ENCODE data around the gene B3GAT1. TPM values are rescaled to one million over a fixed set of nuclear protein-coding genes. Genes with fewer than 3 reads are reported as not detected.
"Not testable (repeated sequence)": the region's sequence is repeated elsewhere in the genome, so short reads cannot be mapped to it uniquely, and the experiment has no call there.

B3GAT1 gene
- total and polyA plus RNA-seq, 4 experiments from 2014 or later, result 0.44 to 0.47 TPM; not detected in 2

DNA sequence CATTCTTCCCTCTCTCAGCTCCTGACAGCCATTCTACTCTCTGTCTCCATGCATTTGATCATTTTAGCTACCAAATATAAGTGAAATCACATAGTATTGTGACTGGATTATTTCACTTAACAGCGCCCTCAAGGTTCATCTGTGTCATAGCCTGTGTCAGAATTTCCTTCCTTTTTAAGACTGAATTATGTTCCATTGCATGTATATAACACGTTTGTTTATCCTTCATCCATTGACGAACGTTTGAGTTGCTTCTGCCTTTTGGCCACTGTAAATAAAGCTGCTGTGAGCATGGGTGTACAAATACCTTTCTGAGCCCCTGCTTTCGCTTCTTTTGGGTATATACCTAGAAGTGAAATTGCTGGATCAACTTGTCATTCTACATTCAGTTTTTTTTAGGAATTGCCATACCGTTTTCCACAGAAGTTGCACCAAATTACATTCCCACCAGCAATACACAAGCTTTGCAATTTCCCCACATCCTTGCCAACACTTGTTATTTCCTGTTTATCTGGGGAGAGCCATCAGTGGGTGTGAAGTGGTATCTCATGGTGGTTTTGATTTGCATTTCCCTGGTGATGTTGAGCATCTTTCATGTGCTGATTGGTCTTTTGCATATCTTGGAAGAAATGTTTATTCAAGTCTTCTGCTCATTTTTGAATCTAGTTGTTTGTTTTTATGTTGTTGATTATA lies 62.8 kb downstream of the B3GAT1 start:
- H3K4me3 ChIP-seq (ENCODE audit: low read length in 2 of 2), result no peak overlapping the region
- intact Hi-C loops (cut with micrococcal nuclease), result no loop called here
- H3K9me3 Mint-ChIP-seq, result peaks cover 0 to 4% (median 0%) of the 10 kb centered on the region in 8 donors
- peak in 4 of 5 donors; percentile 28 to 55 (median 53) for DNase-seq
- peaks cover 13 to 25% (median 21%) of the 10 kb centered on the region in 4 donors for H3K4me1 Mint-ChIP-seq
- H3K27me3 ChIP-seq (ENCODE audit: insufficient read depth, low read length), result no peaks in the 10 kb centered on the region
- no peaks in the 10 kb centered on the region for H3K9me3 ChIP-seq (ENCODE audit: control insufficient read depth in 1 of 2, low read length in 2 of 2)
- peak overlapping the region; percentile 6 to 85 (median 78) for H3K27ac Mint-ChIP-seq
- no peaks in the 10 kb centered on the region for H3K36me3 Mint-ChIP-seq
- ChIA-PET CTCF (ENCODE audit: partially characterized antibody) (interaction anchor here (1.3 kb wide), 1 partner anchor 10 kb away, joined by 3 read pairs; no protein-coding TSS in a partner anchor), POLR2A (ENCODE audit: partially characterized antibody) (interaction anchor here (1.2 kb wide), 1 partner anchor 125 kb away, joined by 3 read pairs; the partner anchor contains the start of genes NCAPD3 and VPS26B)
- no peak overlapping the region for H3K27ac ChIP-seq (ENCODE audit: low read depth, low read length)
- H3K27me3 Mint-ChIP-seq, result no peaks in the 10 kb centered on the region
- H3K36me3 ChIP-seq (ENCODE audit: insufficient read depth, low read length), result no peaks in the 10 kb centered on the region
- H3K4me1 ChIP-seq (ENCODE audit: insufficient read depth, low read length), result peaks cover 20% of the 10 kb centered on the region
- peak overlapping the region in 6 of 8 donors; percentile 10 to 52 (median 22) for H3K4me3 Mint-ChIP-seq

DNA sequence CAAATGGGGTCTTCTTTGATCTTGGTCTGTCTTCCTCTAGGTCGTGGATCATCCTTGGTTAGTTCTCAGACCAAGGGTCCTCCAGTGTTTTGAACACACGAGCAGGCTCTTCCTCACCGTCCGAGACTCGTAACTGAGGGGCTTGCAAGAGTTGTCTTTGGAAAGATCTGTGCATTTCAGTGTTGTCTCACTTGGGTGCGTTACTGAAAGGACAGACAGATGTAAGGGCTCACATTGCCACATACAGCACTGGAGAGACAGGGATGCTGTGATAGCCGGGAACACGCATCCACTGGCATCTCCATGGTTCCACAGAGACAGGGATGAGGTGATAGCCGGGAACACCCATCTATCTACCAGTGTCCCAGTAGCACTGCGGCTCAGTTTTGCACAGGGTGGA lies 64.6 kb downstream of the B3GAT1 start:
- Histone ChIP-seq H3K27ac (ENCODE audit: low read depth, low read length) (no peak overlapping the region), H3K27me3 (ENCODE audit: insufficient read depth, low read length) (no peaks in the 10 kb centered on the region), H3K36me3 (ENCODE audit: insufficient read depth, low read length) (no peaks in the 10 kb centered on the region), H3K9me3 (ENCODE audit: control insufficient read depth in 1 of 2, low read length in 2 of 2) (no peaks in the 10 kb centered on the region), H3K4me1 (ENCODE audit: insufficient read depth, low read length) (peaks cover 20% of the 10 kb centered on the region), H3K4me3 (ENCODE audit: low read length in 2 of 2) (no peak overlapping the region)
- Mint-ChIP-seq H3K9me3 (no peaks in the 10 kb centered on the region), H3K27ac (peak overlapping the region in 3 of 7 donors; percentile 64 to 78 (median 74)), H3K4me3 (no peak overlapping the region), H3K36me3 (no peaks in the 10 kb centered on the region), H3K4me1 (peaks cover 13 to 25% (median 21%) of the 10 kb centered on the region in 4 donors), H3K27me3 (no peaks in the 10 kb centered on the region)
- CTCF ChIA-PET (ENCODE audit: partially characterized antibody), result interaction anchor here (1.0 kb wide), 1 partner anchor 72 kb away, joined by 3 read pairs; the partner anchor contains the start of gene GLB1L3
- POLR2A ChIA-PET (ENCODE audit: partially characterized antibody), result no interaction called here
- intact Hi-C loops (cut with micrococcal nuclease), result no loop called here
- no peak for DNase-seq

DNA sequence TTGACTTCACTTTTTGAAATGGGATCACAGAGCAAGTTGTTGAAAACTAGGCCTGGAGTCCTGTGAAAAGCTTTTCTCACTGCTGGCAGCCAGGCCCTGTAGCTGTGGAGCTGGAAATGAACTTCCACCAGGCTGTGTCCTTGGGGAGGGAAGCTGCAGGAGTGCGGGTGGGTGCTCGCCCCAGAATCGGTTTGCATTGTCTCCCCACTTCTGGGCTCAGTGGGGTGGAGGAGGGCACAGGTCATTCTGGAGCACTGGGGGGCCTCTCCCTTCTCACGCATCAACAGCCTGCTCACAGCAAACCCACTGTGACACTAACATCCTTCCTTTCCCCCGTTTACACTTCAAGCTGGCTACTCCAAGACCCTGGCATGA lies 65.1 kb downstream of the B3GAT1 start:
- POLR2A ChIA-PET (ENCODE audit: partially characterized antibody), result no interaction called here
- Mint-ChIP-seq H3K27ac (peak overlapping the region in 3 of 7 donors; percentile 60 to 78 (median 64)), H3K4me1 (peaks cover 13 to 25% (median 21%) of the 10 kb centered on the region in 4 donors), H3K27me3 (no peaks in the 10 kb centered on the region), H3K9me3 (no peaks in the 10 kb centered on the region), H3K4me3 (no peak overlapping the region), H3K36me3 (no peaks in the 10 kb centered on the region)
- Histone ChIP-seq H3K36me3 (ENCODE audit: insufficient read depth, low read length) (no peaks in the 10 kb centered on the region), H3K9me3 (ENCODE audit: control insufficient read depth in 1 of 2, low read length in 2 of 2) (no peaks in the 10 kb centered on the region), H3K4me3 (ENCODE audit: low read length in 2 of 2) (no peak overlapping the region), H3K27ac (ENCODE audit: low read depth, low read length) (no peak overlapping the region), H3K27me3 (ENCODE audit: insufficient read depth, low read length) (no peaks in the 10 kb centered on the region), H3K4me1 (ENCODE audit: insufficient read depth, low read length) (peaks cover 20% of the 10 kb centered on the region)
- CTCF ChIA-PET (ENCODE audit: partially characterized antibody), result interaction anchor here (1.0 kb wide), 1 partner anchor 71 kb away, joined by 3 read pairs; the partner anchor contains the start of gene GLB1L3
- intact Hi-C loops (cut with micrococcal nuclease), result no loop called here
- no peak for DNase-seq

DNA sequence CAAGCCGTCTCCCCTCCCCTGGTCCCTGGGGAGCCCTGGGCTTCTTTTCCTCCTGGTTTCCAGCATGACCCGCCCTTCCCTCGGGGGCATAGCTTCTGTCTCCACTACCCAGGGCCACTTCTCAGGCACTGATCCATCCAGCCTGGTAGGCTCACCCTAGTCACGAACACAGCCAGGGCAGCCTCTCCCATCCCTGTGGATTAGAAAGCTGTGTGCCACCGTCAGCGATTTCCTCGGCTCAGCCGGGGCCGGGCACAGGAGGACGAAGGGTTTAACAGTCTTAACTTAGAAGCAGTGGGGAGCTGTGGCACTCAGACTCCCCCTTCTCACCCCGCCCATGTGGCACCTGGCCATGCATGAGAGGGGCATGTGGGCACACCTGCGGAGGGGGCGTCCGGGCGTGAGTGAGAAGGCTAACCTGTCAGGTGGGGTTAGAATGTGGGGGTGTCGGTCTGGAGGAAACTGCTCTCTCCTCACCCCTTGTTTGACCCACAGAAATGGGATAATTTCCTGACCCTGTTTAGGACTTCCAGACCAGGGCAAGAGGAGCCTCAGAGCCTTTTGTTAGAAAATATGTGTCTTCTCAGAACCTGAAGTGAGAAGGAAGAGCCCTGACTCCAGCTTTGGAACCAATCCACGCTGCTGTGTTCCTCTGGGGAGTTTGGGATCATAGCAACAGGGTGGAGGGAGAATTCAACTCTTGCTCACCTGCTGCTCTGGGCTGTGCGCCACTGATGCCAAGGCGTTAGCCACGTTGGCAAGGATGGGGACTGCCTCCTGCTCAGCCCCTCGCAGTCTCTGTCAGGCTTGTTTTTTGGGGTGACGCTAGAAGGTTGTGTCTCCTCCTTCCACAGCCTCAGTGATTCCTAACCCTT lies 65.7 kb downstream of the B3GAT1 start:
- CTCF ChIA-PET (ENCODE audit: partially characterized antibody), result interaction anchor here (1.0 kb wide), 1 partner anchor 70 kb away, joined by 3 read pairs; the partner anchor contains the start of gene GLB1L3
- Histone ChIP-seq H3K4me3 (ENCODE audit: low read length in 2 of 2) (no peak overlapping the region), H3K27me3 (ENCODE audit: insufficient read depth, low read length) (no peaks in the 10 kb centered on the region), H3K27ac (ENCODE audit: low read depth, low read length) (no peak overlapping the region), H3K36me3 (ENCODE audit: insufficient read depth, low read length) (no peaks in the 10 kb centered on the region), H3K9me3 (ENCODE audit: control insufficient read depth in 1 of 2, low read length in 2 of 2) (no peaks in the 10 kb centered on the region), H3K4me1 (ENCODE audit: insufficient read depth, low read length) (peaks cover 20% of the 10 kb centered on the region)
- Mint-ChIP-seq H3K27ac (peak overlapping the region in 2 of 7 donors; percentile 52 to 77), H3K4me3 (no peak overlapping the region), H3K36me3 (no peaks in the 10 kb centered on the region), H3K9me3 (no peaks in the 10 kb centered on the region), H3K27me3 (no peaks in the 10 kb centered on the region), H3K4me1 (peaks cover 13 to 25% (median 21%) of the 10 kb centered on the region in 4 donors)
- POLR2A ChIA-PET (ENCODE audit: partially characterized antibody), result no interaction called here
- no peak for DNase-seq
- intact Hi-C loops (cut with micrococcal nuclease), result no loop called here

DNA sequence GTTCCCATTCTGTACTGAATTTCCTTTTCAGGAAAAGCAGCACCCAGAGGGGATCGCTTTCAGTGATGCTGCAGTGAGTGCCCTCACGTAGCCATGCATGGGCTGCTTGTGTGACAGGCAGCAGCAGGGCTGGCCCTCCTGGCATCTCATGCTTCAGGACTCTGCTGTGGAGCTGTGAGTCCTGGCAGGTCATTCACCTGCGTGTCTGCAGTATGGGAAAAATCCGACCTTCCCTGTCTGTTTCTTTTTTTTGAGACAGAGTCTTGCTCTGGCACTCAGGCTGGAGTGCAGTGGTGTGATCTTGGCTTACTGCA lies 66.8 kb downstream of the B3GAT1 start:
- no peaks in the 10 kb centered on the region for H3K27me3 ChIP-seq (ENCODE audit: insufficient read depth, low read length)
- Mint-ChIP-seq H3K9me3 (no peaks in the 10 kb centered on the region), H3K27me3 (no peaks in the 10 kb centered on the region), H3K4me1 (peaks cover 11 to 15% (median 13%) of the 10 kb centered on the region in 4 donors), H3K27ac (no peak overlapping the region), H3K4me3 (no peak overlapping the region), H3K36me3 (no peaks in the 10 kb centered on the region)
- H3K27ac ChIP-seq (ENCODE audit: low read depth, low read length), result no peak overlapping the region
- no peak for DNase-seq
- ChIA-PET CTCF (ENCODE audit: partially characterized antibody) (no interaction called here), POLR2A (ENCODE audit: partially characterized antibody) (no interaction called here)
- intact Hi-C loops (cut with micrococcal nuclease), result no loop called here
- no peak overlapping the region for H3K4me3 ChIP-seq (ENCODE audit: low read length in 2 of 2)
- no peaks in the 10 kb centered on the region for H3K36me3 ChIP-seq (ENCODE audit: insufficient read depth, low read length)
- H3K4me1 ChIP-seq (ENCODE audit: insufficient read depth, low read length), result peaks cover 17% of the 10 kb centered on the region
- no peaks in the 10 kb centered on the region for H3K9me3 ChIP-seq (ENCODE audit: control insufficient read depth in 1 of 2, low read length in 2 of 2)

DNA sequence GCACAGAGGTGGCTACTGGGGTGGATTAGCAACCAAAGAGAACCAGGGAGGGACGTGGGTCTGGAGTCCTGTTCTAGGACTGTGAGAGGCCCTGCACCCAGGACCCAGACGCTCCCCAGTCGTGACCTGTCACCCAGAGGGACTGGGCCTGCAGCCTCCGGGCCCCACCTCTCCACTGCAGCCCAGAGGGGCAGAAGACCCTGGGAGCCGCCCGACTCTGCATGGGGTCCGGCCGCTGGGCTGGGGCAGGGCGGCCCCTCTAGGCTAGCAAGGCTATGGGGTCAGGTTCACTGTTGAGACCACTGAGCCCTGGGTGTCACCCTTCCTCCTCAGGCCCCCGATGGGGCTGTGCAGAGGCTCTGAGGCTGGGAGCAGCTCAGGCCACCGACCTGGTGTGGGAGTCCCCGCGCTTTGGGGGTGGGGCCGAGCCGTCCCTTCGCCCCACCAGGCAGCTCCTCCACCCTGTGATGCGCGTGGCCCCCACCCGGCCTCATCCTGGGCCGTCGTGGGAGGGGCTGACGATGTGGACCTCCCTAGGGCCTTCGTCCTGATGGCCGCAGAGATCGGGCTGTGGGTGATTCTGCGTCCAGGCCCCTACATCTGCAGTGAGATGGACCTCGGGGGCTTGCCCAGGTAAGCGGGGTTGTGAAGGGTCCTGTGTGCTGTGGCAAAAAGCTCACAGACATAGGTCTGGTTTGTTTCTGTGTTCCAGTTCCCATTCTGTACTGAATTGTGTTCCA lies 67.4 kb downstream of the B3GAT1 start:
- H3K36me3 ChIP-seq (ENCODE audit: insufficient read depth, low read length); H3K27ac ChIP-seq (ENCODE audit: low read depth, low read length); H3K4me3 ChIP-seq (ENCODE audit: low read length in 2 of 2); CTCF ChIA-PET (ENCODE audit: partially characterized antibody); POLR2A ChIA-PET (ENCODE audit: partially characterized antibody); DNase-seq; intact Hi-C loops (cut with micrococcal nuclease); H3K27ac Mint-ChIP-seq; H3K27me3 ChIP-seq (ENCODE audit: insufficient read depth, low read length); H3K27me3 Mint-ChIP-seq; H3K9me3 ChIP-seq (ENCODE audit: control insufficient read depth in 1 of 2, low read length in 2 of 2); H3K9me3 Mint-ChIP-seq; H3K36me3 Mint-ChIP-seq; H3K4me3 Mint-ChIP-seq: not testable (repeated sequence)
- peaks cover 11% of the 10 kb centered on the region for H3K4me1 ChIP-seq (ENCODE audit: insufficient read depth, low read length)
- H3K4me1 Mint-ChIP-seq, result peaks cover 8 to 10% (median 9%) of the 10 kb centered on the region in 4 donors

DNA sequence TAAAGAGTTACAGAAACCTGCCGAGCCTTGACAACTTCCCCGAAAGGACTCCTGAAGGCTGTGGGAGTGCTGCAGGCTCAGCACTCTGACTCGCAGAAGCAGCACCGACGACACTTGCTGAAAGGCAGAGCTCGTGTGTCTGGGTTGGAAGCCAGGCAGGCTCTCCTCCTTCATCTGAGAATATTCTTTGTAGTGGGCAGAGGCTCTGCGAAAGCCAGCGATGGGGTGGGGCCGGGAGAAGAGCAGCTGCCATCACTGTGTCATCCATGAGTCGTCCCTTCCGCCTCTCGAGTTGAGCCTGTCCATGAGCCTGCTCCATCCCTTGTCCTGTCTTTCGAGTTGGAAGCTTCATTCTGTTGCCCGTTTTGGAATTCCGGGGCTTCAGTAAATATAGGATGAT lies 68.4 kb downstream of the B3GAT1 start:
- H3K27ac ChIP-seq (ENCODE audit: low read depth, low read length), result no peak overlapping the region
- H3K36me3 Mint-ChIP-seq, result no peaks in the 10 kb centered on the region
- H3K27me3 ChIP-seq (ENCODE audit: insufficient read depth, low read length), result no peaks in the 10 kb centered on the region
- ChIA-PET CTCF (ENCODE audit: partially characterized antibody) (no interaction called here), POLR2A (ENCODE audit: partially characterized antibody) (no interaction called here)
- no peak overlapping the region for H3K27ac Mint-ChIP-seq
- H3K9me3 ChIP-seq (ENCODE audit: control insufficient read depth in 1 of 2, low read length in 2 of 2), result no peaks in the 10 kb centered on the region
- no peak overlapping the region for H3K4me3 Mint-ChIP-seq
- H3K4me1 ChIP-seq (ENCODE audit: insufficient read depth, low read length), result peaks cover 1% of the 10 kb centered on the region
- intact Hi-C loops (cut with micrococcal nuclease), result no loop called here
- no peak overlapping the region for H3K4me3 ChIP-seq (ENCODE audit: low read length in 2 of 2)
- no peaks in the 10 kb centered on the region for H3K4me1 Mint-ChIP-seq
- no peaks in the 10 kb centered on the region for H3K27me3 Mint-ChIP-seq
- no peaks in the 10 kb centered on the region for H3K36me3 ChIP-seq (ENCODE audit: insufficient read depth, low read length)
- no peaks in the 10 kb centered on the region for H3K9me3 Mint-ChIP-seq
- no peak for DNase-seq
